HCT116 (cell line): ENCODE data around the gene ETV5. TPM values are rescaled to one million over a fixed set of nuclear protein-coding genes. Genes with fewer than 3 reads are reported as not detected.
A peak's percentile ranks its signal among the peaks of the same experiment; 100 is the strongest.

Source experiments
- ATAC-seq: fragments of 200-7000 bp; cut with Tn5 transposase; 2 replicates; pipeline ENCODE4 v1.9.1; 2020; ENCODE audit warnings: mild to moderate bottlenecking, moderate library complexity
- BruUV-seq: library from RNA; stranded (reverse); fragments of 400-500 nt; replicated peaks from 2 replicates; lab custom pipeline; 2021; lab: Mats Ljungman, UMichigan
- CTCF ChIA-PET: fragments of 300-600 bp; sonication (Branson Sonifier 250); formaldehyde crosslinking; loops from one replicate; lab custom pipeline; 2021; ENCODE audit warnings: antibody characterized with exemption; lab: Charles Lee
- POLR2A ChIA-PET: fragments of 300-600, 350-600 bp; sonication (Branson Sonifier 250); formaldehyde crosslinking; loops from one replicate; lab custom pipeline; 2021; ENCODE audit warnings: antibody characterized with exemption; lab: Charles Lee
- RAD21 ChIA-PET, 2 experiments: fragments of 300-600 bp; sonication (Branson Sonifier 250); formaldehyde crosslinking; loops; one replicate each; lab custom pipeline; 2023; ENCODE audit warnings: low total read pairs in 2 of 2; ENCODE audit not compliant: uncharacterized antibody in 2 of 2, unreplicated experiment in 2 of 2, low non-redundant PET in 1 of 2; lab: Charles Lee
- DNase-seq: peaks from one replicate; pipeline ENCODE4 v3.0.0-alpha.2; 2010; ENCODE audit warnings: low read depth, low spot score
- H2AFZ ChIP-seq: fragments of 200-600 bp; shearing (Covaris generic), sonication (generic); 2 replicates; pipeline ENCODE4 v1.6.1; 2017; ENCODE audit warnings: low read depth, mixed run types, mixed read lengths, antibody characterized with exemption, low read length; ENCODE audit not compliant: poor library complexity, severe bottlenecking
- H3K27ac ChIP-seq: 2 replicates; pipeline ENCODE4 v1.5.1; 2012; ENCODE audit warnings: low read depth, low read length
- H3K27me3 ChIP-seq: fragments of 200-600 bp; sonication (generic); 2 replicates; pipeline ENCODE4 v1.6.1; 2016; ENCODE audit warnings: mixed run types, low read length, mixed read lengths; ENCODE audit not compliant: insufficient read depth
- H3K36me3 ChIP-seq, 2 experiments: fragments of 200-500 bp in 1 of 2; fragments of 200-600 bp in 1 of 2; sonication (Bioruptor generic) in 1 of 2; sonication (generic) in 1 of 2; 2 replicates each; pipeline versions ENCODE4 v1.5.1 to v1.6.1; 2014 to 2016; ENCODE audit warnings: low read length in 2 of 2, inconsistent platforms in 1 of 2, mixed read lengths in 1 of 2, mixed run types in 1 of 2; ENCODE audit not compliant: insufficient read depth in 2 of 2, control insufficient read depth in 1 of 2
- H3K4me1 ChIP-seq, 2 experiments: fragments of 200-600 bp in 1 of 2; sonication (generic) in 1 of 2; 2 replicates each; pipeline versions ENCODE4 v1.5.1 to v1.6.1; 2012 to 2017; ENCODE audit warnings: low read length in 2 of 2, inconsistent platforms in 1 of 2, mild to moderate bottlenecking in 1 of 2, mixed read lengths in 1 of 2, mixed run types in 1 of 2, moderate library complexity in 1 of 2; ENCODE audit not compliant: insufficient read depth in 2 of 2, control insufficient read depth in 1 of 2
- H3K4me2 ChIP-seq: fragments of 200-600 bp; sonication (generic); 2 replicates; pipeline ENCODE4 v1.6.1; 2017; ENCODE audit warnings: mixed run types, low read length, mixed read lengths
- H3K4me3 ChIP-seq, 2 experiments: fragments of 200-600 bp in 1 of 2; sonication (generic) in 1 of 2; replicated peaks in 1 of 2; 2 replicates each; pipeline ENCODE4 v1.5.1; 2011 to 2016; ENCODE audit warnings: low read length in 2 of 2, control low read depth in 1 of 2, low read depth in 1 of 2, mild to moderate bottlenecking in 1 of 2, mixed read lengths in 1 of 2, mixed run types in 1 of 2
- H3K79me2 ChIP-seq: fragments of 200-600 bp; sonication (generic); 2 replicates; pipeline ENCODE4 v1.6.1; 2017; ENCODE audit warnings: mild to moderate bottlenecking, mixed run types, low read length, moderate library complexity, mixed read lengths; ENCODE audit not compliant: insufficient read depth
- H3K9ac ChIP-seq: fragments of 200-600 bp; sonication (generic); 2 replicates; pipeline ENCODE4 v1.6.1; 2016; ENCODE audit warnings: low read length, mixed read lengths
- H3K9me2 ChIP-seq: fragments of 200-600 bp; sonication (generic), shearing (Covaris generic); 2 replicates; pipeline ENCODE4 v1.6.1; 2017; ENCODE audit warnings: mixed run types, mild to moderate bottlenecking, moderate library complexity; ENCODE audit not compliant: insufficient read depth
- H3K9me3 ChIP-seq, 2 experiments: fragments of 200-500 bp in 1 of 2; fragments of 200-600 bp in 1 of 2; sonication (Bioruptor generic) in 1 of 2; sonication (generic) in 1 of 2; 2 replicates each; pipeline ENCODE4 v1.6.1; 2014 to 2017; ENCODE audit warnings: low read length in 2 of 2, mixed read lengths in 2 of 2, inconsistent platforms in 1 of 2, low read depth in 1 of 2, mild to moderate bottlenecking in 1 of 2, mixed run types in 1 of 2, moderate library complexity in 1 of 2; ENCODE audit not compliant: control insufficient read depth in 1 of 2, insufficient read depth in 1 of 2
- H4K20me1 ChIP-seq: fragments of 200-600 bp; sonication (generic), shearing (Covaris generic); 2 replicates; pipeline ENCODE4 v1.6.1; 2017; ENCODE audit warnings: mixed run types, mild to moderate bottlenecking, moderate library complexity; ENCODE audit not compliant: insufficient read depth
- CEBPB ChIP-seq: IDR thresholded peaks from 2 replicates; pipeline ENCODE4 v1.6.1; 2012; ENCODE audit warnings: low read depth
- ELF1 ChIP-seq: IDR thresholded peaks from 2 replicates; pipeline ENCODE4 v1.6.1; 2012; ENCODE audit warnings: low read depth, borderline replicate concordance
- FOSL1 ChIP-seq: IDR thresholded peaks from 2 replicates; pipeline ENCODE4 v1.6.1; 2012; ENCODE audit warnings: low read depth
- JUND ChIP-seq: IDR thresholded peaks from 2 replicates; pipeline ENCODE4 v1.6.1; 2012
- POLR2AphosphoS5 ChIP-seq: IDR thresholded peaks from 2 replicates; pipeline ENCODE4 v1.6.1; 2011; ENCODE audit warnings: mild to moderate bottlenecking, low read depth, low read length, moderate library complexity
- RAD21 ChIP-seq: IDR thresholded peaks from 2 replicates; pipeline ENCODE4 v1.6.1; 2012; ENCODE audit warnings: low read depth, mild to moderate bottlenecking
- SIN3A ChIP-seq: IDR thresholded peaks from 2 replicates; pipeline ENCODE4 v1.6.1; 2012; ENCODE audit warnings: low read depth
- TCF7L2 ChIP-seq: IDR thresholded peaks from 2 replicates; pipeline ENCODE4 v1.7.0; 2011; ENCODE audit warnings: borderline replicate concordance, inconsistent platforms; ENCODE audit not compliant: insufficient read depth, insufficient read length; ENCODE audit errors: extremely low read depth
- intact Hi-C: fragments of 100-400 bp; cut with micrococcal nuclease; formaldehyde crosslinking; loops from 2 replicates; pipeline ENCODE4 v1.10.0; 2022
- total RNA-seq: library from RNA; stranded (reverse); gene quantifications from one replicate; pipeline ENCODE4 v1.2.1, GENCODE V29; 2021; ENCODE audit not compliant: unreplicated experiment

ETV5 gene
- total RNA-seq, 1 experiment from 2014 or later = 89.7 TPM

DNA sequence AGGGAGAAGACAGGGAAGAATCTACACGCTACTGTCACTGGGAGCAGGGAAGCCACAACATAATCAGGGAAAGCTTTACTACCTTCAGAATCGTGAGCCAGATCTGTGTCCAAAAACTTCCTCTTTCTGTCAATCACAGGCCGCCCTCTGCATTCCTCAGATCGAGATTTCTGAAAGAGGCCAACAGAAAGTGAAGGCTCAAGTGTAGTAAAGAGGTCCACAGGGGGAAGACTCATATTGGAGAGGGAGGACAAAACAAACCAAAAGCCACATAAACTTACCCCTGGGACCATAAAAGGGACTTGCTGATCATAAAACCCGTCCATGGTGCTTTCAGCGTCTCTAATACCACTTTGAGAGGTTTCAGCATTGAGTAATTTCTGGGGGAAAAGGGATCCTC is 3.3 kb downstream of the ETV5 start:
- no peaks in the 10 kb centered on the region for H3K9me2 ChIP-seq
- ChIA-PET CTCF (no interaction called here), RAD21 (no interaction called here), POLR2A (no interaction called here)
- ATAC-seq (no peak), DNase-seq (no peak)
- H3K4me1 ChIP-seq = peaks cover 45 to 50% of the 10 kb centered on the region in 2 experiments
- H3K36me3 ChIP-seq = peaks cover 0 to 5% of the 10 kb centered on the region in 2 experiments; a peak in 2 of 4 replicates
- no peak overlapping the region for H3K4me3 ChIP-seq
- intact Hi-C loops = no loop called here
- TF ChIP-seq FOSL1 = no peak
- TF ChIP-seq TCF7L2 = no peak
- TF ChIP-seq RAD21 = no peak
- no peak for TF ChIP-seq CEBPB
- TF ChIP-seq POLR2AphosphoS5 = no peak
- no peak for TF ChIP-seq ELF1
- no peak overlapping the region for H3K4me2 ChIP-seq
- no peaks in the 10 kb centered on the region for H4K20me1 ChIP-seq
- peaks cover 42% of the 10 kb centered on the region for H3K79me2 ChIP-seq
- no TSS peak for BruUV-seq
- H3K9me3 ChIP-seq = no peaks in the 10 kb centered on the region
- no peaks in the 10 kb centered on the region for H3K27me3 ChIP-seq
- peak overlapping the region; percentile 29 for H3K27ac ChIP-seq
- H2AFZ ChIP-seq = no peak overlapping the region
- no peak overlapping the region for H3K9ac ChIP-seq

DNA sequence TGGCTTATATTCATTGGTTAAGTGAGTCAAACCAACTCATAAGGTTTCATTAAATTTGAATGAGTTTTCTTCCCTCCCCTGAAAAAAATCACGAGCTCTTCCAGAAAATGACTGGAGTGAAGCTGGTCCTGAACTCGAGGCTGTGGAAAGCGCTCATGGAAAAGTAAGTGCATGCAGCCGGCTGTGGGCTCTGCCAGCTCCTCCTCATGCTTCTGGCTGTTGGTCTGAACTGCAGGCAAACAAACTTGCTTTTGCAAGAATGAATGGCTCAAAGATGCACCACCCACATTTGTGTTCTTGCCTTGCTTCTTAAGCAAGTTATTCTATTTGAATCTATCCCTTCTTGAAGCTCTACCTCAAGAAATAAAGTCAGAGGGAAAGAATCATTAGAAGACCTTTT is 6.2 kb downstream of the ETV5 start:
- no TSS peak for BruUV-seq

More for the DNA sequence above, 6.2 kb downstream of the ETV5 start:
- Histone ChIP-seq H3K27ac (peak overlapping the region; percentile 83; the same call in 1 of the 2 replicates), H2AFZ (no peak overlapping the region), H3K9ac (no peak overlapping the region), H3K4me1 (peaks cover 51 to 67% of the 10 kb centered on the region in 2 experiments), H4K20me1 (no peaks in the 10 kb centered on the region), H3K36me3 (peaks cover 5 to 7% of the 10 kb centered on the region in 2 experiments; a peak in 2 of 4 replicates), H3K9me2 (no peaks in the 10 kb centered on the region), H3K27me3 (no peaks in the 10 kb centered on the region), H3K79me2 (peaks cover 33% of the 10 kb centered on the region), H3K4me3 (no peak overlapping the region), H3K9me3 (no peaks in the 10 kb centered on the region), H3K4me2 (no peak overlapping the region)
- TF ChIP-seq POLR2AphosphoS5 (no peak), JUND (no peak), SIN3A (no peak)
- ATAC-seq (no peak), DNase-seq (no peak)
- ChIA-PET POLR2A (no interaction called here), RAD21 (no interaction called here), CTCF (no interaction called here)
- intact Hi-C loops = no loop called here
